ENCODE measurements around the gene FTO.

The FTO gene

GRCh38 chr16:54098247-54098646, 394.3 kb downstream of the FTO start:
- no peak for TF ChIP-seq CTCF (IDR thresholded peaks at IDR 0.05; ENCODE audit: insufficient read depth, low read length, missing control alignments)
- no peak for DNase-seq (ENCODE audit: low read depth, low spot score)
- POLR2A ChIA-PET, result no interaction called here
- CTCF ChIA-PET, result no interaction called here
- H3K4me3 ChIP-seq (ENCODE audit: low read depth, low read length), result no peak overlapping the region

- DNase-seq (ENCODE audit: low read depth, low spot score), result no peak
- no peak overlapping the region for H3K4me3 ChIP-seq (ENCODE audit: low read depth, low read length)
- ChIA-PET POLR2A (no interaction called here), CTCF (no interaction called here)
- TF ChIP-seq CTCF (IDR thresholded peaks at IDR 0.05; ENCODE audit: insufficient read depth, low read length, missing control alignments), result no peak
These were observed 395.7 kb downstream of the FTO start for GRCh38 chr16:54099627-54100026.

- no peak overlapping the region for H3K4me3 ChIP-seq (ENCODE audit: low read depth, low read length)
- CTCF ChIA-PET, result no interaction called here
- no peak for TF ChIP-seq CTCF (IDR thresholded peaks at IDR 0.05; ENCODE audit: insufficient read depth, low read length, missing control alignments)
- DNase-seq (ENCODE audit: low read depth, low spot score), result no peak
- POLR2A ChIA-PET, result no interaction called here
These were observed 399.2 kb downstream of the FTO start for GRCh38 chr16:54102888-54103866.

GRCh38 chr16:54106057-54106456, 402.1 kb downstream of the FTO start:
- no peak for TF ChIP-seq CTCF (IDR thresholded peaks at IDR 0.05; ENCODE audit: insufficient read depth, low read length, missing control alignments)
- CTCF ChIA-PET, result no interaction called here
- no peak for DNase-seq (ENCODE audit: low read depth, low spot score)
- POLR2A ChIA-PET, result no interaction called here
- H3K4me3 ChIP-seq (ENCODE audit: low read depth, low read length), result no peak overlapping the region

- H3K4me3 ChIP-seq (ENCODE audit: low read depth, low read length), result no peak overlapping the region
- POLR2A ChIA-PET, result no interaction called here
- no peak for TF ChIP-seq CTCF (IDR thresholded peaks at IDR 0.05; ENCODE audit: insufficient read depth, low read length, missing control alignments)
- no peak for DNase-seq (ENCODE audit: low read depth, low spot score)
- CTCF ChIA-PET, result no interaction called here
These were observed 403.7 kb downstream of the FTO start for GRCh38 chr16:54107583-54108202.
